NK-92 (cell line): ENCODE data around the gene SLC25A34.

ENCODE experiments used
- DNase-seq: peaks from one replicate; lab custom pipeline; 2025; ENCODE audit not compliant: unreplicated experiment; lab: John Stamatoyannopoulos, UW

The SLC25A34 gene

DNA sequence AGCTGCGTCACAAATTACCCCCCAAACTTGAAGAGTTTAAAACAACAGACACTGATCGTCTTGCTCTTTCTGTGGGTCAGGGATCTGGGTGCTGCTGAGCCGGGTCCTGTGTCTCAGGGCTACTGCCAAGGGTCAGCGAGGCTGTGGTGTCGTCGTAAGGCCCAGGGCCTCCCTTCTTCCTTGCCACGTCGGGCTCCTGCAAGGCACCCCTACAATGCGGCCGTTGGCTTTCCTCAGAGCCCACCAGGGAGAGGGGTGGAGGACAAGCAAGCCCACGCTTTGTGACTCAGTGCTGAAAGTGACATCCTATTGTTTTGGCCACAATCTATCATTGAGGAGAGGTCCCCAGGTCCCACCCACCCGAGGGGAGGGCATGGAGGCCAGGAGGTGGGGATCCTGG is 14.9 kb downstream of the SLC25A34 start:
- no peak for DNase-seq

DNA sequence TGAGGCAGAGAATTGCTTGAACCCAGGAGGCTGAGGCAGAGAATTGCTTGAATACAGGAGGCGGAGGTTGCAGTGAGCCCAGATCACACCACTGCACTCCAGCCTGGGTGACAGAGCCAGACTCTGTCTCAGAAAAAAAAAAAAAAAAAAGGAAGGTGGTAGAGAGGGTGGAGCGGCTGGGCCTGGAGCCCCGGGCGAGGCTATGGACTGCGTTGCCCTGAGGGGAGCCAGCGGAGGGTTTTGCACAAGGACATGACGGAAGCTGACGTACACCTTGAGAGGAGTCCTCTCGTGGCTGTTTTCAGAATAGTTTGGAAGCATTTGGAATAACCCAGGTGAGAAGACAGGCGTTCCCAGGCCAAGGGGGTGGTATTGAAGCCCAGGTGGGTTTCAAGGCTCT is 15.7 kb downstream of the SLC25A34 start:
- no peak for DNase-seq

DNA sequence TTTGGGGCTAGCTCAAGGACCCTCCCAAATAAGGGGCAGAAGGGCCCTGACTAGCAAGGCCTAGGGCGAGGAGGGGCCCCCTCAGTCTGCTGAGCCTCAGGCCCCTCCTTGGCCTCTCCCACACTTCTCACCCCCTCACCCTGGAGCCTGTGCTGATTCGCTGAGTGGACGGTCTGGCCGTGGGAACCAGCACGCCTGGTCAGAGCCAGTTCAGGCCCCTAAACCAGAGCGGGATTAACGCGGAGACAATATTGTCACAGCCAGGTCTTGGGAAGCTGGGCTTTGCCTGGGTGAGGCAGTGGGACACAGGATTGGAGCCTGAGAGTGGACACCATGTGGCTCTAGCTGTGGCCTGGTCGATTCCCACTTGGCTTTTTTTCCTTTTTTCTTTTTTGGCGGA is 17.7 kb downstream of the SLC25A34 start:
- no peak for DNase-seq

DNA sequence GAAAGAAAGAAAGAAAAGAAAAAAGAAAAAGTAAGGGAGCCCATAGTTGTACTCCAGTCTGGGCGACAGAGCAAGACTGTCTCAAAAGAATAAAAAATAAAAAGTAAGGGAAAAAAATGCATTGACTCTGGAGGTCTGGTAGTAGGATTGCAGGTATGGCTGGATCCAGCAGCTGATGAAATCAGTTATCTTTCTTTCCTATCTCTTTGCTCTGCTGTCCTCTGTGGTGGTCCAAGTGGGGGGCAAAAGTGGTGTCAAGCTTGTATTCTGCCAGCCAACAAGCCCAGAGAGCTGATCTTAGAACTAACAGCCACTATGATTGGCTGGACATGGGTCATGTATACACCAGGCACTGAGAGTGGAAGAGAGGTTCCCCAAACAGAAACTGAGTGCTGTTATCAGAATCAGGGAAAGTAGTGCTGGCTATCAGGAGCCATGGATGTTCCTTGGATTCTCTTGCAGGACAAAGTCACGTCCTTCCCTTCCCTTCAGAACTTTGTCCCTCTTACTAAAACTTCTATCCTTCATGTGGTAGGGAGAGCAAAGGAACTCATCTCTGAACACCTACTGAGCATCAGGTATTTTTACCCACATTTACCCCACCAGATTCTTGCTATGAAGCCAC is 19.1 kb downstream of the SLC25A34 start:
- no peak for DNase-seq

DNA sequence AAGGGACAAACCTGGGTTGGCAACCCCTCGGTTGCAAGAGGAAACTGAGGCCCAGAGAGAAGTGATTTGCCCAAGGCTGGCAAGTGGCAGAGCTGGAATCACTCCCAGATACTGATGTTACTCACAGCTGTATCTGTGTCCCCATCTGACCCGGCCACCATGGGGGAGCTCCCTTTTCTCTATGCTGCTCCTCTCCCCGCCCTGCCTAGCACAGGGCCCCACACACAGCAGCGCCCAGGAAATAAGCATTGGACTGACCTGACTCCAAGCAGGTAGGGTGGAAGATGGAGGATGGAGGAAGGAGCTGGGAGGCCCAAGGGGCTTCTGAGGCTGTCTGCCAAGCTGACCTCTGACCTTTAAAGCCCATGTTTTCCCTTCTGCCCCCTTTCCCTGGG is 19.6 kb downstream of the SLC25A34 start:
- no peak for DNase-seq

DNA sequence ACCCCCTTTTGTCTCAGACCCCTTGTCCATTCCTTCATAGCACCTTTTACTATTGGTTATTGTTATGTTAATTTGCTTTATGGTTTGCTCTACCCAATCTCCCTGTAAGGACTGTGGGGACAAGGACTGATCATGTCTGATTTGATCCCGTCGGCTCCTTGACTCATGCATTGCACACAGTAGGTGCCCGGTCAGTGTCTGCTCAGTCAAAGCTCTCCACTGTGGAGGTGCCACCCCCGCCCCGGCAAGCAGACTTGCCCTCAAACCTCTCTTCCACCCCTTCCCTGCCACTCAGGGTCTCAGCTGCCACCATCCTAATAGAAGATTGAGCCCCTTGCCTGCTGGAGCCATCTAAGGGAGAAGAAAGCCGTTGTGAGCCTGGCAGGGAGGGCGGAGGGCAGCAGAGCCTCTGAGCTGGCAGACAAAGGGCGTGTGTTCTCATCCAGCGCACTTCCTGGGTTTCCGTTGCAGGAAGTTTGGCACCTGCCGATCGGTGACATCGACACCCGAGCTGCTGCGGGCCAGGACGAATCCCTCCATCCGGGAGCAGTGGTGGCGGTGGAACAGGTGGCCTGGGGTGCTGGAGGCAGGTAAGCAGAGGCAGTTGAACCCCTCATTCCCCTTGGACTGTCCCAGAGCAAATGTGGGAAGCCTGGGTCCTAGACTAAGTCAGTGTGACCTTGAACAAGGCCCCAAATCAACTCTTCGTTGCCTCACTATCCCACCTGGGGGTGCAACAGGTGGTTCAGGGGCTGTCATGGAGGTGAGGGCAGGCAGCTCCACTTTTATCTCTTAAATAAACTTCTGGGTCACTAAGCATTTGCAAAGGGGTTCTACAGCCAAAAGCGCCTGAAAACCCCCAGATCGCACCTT is 20.3 kb downstream of the SLC25A34 start:
- DNase-seq = no peak

DNA sequence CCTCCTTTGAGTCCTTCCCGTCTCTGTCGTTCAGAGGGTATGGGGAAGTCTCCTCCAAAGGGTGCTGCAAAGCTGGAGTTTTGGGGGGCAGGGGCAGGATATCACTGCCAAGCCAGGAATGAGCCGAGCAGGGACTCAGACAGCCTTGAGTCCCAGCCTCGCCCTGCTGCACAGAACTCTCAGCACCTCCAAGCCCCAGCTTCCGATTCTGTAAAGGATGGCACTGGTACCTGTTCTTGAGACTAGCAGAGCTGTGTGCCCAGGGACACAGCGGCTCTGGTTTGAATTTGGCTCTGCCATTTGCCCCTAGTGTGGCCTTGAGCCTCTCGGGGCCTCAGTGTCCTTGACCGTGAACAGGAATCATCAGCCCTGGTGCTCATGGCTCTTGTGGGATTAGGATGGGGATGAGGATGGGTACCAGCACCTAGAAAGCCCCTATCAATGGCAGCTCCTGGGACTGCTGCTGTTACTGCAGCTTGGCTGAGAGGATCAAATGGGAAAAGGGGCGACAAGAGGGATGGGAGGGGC is 21.0 kb downstream of the SLC25A34 start:
- no peak for DNase-seq

DNA sequence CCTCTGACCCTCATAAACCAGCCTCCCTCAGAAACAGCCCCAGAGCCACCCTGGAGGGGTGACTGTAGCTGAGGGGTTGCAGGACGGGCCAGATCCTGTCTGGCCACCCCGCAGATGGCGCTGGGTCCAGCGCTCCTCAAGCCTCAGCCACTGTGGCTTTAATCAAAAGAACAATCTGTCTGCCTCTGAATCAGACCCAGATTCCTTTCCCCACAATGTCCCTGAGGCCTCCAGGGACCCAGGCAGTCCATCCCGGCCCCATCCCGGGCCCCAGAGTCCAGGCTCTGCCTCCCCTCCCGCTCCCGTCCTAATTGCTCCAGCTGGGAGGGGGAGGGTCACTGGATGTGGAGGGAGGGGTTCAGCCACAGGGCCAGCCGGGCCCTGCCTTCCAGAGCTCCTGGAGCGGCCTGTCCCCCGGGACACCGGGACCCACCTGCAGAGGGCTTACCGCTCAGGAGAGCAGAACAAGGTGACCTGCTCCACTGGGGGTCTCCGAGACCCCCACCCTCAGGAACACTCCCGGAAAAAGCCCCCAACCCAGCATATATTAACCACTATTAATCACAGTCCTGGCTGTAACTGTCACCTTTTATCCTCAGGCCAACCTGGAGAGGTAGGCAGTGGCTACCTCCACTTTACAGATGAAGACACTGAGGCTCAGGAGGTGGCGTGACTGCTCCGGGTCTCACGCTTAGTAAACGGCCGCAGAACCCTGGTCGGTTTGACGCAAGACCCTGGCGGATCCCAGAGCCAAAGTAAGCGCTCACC is 21.7 kb downstream of the SLC25A34 start:
- no peak for DNase-seq

DNA sequence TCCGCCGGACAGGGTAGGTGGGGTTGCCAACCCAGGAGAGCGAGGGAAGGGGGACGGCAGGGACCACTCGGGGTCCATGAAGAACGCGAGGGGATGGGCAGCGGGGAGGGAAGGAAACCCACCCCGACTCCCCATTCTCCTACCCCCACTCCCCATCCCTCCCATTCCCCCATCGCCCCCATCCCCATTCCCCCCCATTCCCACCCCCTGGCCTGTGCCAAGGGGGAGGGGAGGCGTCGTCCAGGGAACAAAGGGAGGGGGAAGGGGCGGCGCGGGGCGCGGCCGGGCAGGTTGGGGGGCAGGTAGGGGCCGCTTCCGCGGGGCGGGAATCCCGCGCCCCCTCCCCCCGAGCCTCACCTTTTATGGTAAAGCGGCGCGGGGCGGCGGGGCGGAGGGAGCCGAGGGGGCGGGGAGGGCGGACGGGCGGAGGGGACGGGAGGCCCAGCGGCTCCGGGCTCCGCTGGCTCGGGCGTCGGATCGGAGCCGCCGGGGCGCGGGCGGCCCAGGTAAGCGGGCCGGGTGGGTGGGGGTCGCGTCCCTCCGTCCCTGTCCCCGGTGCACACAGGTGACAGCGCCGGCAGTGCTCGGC is 22.4 kb downstream of the SLC25A34 start, which contains the start of gene FBLIM1:
TSS of gene FBLIM1 (plus strand) at position 453 of the 589 bp plus-strand sequence. CDS start 6,189 bp downstream, outside the sequence.
- no peak for DNase-seq

DNA sequence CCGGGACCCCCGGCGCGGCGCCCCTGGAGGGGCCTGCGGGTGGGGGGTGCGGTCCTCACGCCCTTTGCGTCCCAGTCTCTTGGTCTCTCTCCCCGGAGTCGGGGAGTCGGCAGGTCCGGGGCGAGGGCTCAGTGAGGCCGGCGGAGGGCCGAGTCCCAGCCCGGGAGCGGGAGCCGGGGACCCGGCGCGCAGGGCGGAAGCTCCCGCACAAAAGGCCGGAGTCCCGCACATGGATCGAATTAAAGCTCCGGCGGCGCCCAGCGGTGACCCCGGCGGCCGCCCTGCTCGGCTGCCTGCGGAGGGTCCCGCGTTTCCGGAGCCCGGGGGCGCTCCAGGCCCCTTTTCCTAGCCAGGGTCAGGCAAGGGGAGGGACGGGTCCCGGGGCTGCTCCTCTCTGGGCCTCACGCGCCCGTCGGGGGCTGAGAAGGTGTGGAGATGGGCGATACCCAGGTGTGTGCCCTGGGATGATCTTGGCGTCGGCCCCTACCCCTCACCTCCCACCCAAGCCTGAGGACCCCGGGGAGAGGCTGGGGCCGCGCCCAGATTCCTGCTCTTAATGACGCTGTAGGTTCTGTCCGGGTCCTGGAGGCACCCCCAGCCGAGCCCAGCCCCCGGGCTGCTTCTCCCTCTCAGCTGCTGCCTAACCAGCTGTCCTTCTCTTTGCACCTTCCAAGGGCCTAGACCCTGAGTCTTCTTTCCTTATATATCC is 23.0 kb downstream of the SLC25A34 start:
- DNase-seq = no peak

DNA sequence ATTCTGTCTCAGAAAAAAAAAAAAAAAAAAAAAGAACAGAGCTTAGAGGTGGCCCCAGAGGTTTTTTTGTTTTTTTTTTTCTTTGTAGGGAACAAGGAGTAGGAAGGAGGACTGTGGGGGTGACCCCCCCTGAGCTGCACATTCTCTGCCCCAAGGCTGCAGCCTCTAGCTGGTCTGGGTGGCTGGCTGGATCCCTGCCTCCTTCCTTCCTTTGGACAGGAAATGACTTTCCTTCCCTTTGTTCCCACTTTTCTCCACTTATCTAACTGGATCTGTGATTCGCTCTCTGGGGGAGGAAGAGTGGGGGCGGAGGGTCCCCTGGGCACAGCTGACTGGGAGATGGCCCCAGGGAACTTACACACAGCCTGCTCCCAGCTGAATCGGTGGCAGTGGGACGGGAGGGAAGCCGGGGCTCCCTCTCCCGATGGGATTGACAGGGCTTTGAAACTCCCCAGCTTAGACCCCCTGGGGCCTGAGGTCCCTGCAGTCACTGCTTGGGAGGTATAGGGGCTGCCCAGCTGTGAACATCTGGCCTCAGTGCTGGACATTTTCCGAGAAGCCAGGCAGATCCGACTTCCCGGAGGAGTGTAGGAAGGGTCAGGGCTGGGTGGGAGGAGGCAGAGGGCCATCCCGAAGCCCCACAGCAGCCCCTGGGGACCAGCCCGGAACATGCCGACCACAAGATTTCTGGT is 24.6 kb downstream of the SLC25A34 start:
- DNase-seq = no peak

DNA sequence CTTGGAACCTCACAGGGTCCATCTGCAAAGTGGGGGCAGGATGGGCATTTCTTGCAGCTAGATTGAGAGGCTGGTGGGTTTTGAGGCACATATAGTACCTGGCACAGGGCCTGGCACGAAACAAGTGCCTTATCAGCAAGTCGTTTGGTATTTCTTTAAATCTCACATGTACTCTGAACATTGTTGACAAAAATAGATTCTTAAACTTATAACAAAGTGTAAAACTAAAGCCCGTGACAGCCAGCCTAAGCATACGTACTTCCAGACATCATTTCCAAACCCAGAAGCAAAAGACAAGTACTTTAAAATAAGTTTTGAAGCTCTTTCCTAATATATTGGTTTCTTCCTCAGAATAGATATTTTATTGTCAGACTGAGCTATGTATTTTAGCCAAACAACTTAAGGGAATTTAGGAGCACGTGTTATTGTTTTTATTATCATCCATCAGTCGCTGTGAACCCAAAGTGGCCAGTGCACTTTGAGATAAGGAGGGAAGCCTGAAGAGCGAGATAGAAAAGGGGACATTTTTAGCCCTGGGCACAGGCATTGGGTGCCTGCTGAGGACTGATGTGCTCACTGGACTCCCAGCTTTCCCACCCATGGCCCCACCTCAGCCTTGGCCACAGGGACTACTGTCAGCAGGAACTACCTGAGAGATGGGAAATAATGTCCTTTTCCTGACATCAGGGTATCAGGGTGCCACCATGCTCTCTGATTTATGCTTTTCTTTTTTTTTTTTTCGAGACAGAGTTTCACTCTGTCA is 25.5 kb downstream of the SLC25A34 start:
- DNase-seq = no peak

DNA sequence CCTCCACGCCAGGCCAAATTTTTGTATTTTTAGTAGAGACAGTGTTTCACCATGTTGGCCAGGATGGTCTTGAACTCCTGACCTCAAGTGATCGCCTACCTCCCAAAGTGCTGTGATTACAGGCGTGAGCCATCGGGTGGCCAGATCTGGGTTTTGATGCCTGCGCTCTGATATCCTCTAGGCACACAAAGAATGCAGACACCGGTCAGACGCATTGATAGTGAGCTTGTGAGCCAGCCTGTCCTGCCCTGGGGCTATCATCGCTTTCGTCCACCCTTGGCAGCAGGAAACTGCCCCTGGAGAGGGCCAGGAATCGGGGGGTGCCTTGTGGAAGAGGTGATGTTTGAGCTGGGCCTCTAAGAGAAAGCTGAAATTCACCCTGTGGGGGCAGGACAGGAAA is 26.5 kb downstream of the SLC25A34 start:
- no peak for DNase-seq

DNA sequence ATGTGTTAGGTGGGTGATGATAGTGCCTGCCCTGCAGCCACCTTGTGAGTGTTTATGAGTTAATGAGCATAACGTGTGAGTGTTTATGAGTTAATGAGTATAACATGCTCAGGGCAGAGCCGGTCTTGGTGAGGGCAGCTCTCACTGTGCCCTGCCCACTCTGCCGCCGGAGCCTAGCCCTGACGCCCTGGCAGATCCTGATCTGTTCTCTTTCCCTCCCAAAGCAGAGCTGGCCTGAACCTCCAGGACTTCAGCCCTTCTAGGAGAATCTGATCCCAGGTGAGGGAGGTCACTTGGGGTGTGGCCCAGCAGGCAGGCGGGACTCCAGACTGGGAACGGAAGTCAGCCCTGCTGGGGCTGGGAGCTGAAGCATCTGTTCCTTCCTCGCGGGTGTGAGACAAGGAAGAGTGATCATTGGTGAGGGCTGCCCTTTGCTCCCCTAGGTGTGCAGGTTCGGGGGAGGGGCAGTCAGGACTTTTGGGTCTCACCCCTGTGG is 28.3 kb downstream of the SLC25A34 start:
- DNase-seq = no peak

DNA sequence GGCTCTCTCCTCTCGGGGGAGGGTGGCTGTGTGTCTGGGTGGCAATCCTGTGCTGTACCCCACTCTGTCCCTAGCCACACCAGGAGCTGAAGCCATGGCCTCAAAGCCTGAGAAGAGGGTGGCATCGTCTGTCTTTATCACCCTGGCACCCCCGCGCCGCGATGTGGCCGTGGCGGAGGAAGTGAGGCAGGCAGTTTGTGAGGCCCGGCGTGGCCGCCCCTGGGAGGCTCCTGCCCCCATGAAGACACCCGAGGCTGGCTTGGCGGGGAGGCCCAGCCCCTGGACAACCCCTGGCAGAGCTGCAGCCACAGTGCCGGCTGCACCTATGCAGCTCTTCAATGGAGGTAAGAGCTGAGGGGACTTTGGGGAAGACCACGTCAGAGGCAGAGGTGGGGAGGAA is 28.8 kb downstream of the SLC25A34 start:
- no peak for DNase-seq

DNA sequence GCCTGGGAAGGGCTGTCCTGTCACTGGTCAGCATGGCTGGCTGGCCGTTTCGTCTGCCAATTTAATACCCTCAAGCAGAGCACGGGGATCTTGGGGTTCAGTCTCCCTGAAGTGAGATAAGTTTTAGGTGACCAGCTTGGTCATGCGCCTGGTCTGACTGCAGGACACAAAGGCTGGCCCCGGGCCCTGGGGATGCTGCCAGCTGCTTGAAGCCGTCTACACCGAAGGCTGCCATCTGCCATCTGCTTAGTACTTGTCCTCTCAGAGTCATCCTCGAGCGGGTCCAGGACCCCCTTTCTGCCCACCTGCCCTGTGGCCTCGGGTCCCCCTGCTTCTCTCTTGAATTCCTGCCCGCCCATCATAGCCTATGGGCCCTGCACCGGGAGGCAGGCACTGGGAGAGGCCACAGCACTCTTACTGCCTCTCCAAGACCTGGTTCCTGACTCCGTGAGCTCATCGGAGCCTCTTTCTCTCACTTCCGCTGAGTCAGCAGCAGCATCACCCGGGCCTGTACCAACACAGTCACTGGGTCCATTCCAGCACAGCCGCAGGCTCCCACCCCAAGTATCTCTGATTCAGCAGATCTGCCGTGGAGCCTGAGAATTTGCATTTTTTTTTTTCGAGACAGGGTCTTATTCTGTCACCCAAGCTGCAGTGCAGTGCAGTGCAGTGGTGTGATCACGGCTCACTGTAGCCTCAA is 29.6 kb downstream of the SLC25A34 start:
- DNase-seq = no peak

DNA sequence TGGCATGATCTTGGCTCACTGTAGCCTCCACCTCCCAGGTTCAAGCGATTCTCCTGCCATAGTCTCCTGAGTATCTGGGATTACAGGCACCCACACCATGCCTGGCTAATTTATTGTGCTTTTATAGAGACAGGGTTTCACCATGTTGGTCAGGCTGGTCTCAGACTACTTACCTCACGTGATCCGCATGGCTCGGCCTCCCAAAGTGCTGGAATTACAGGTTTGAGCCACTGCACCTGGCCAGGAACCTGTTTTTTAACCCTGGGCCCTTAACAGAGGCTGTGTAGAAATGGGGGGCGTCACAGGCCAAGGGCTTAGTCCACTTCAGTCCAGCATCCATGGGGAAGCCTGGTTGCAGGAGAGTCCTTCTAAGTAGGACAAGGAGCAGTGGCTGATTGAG is 31.9 kb downstream of the SLC25A34 start:
- no peak for DNase-seq

DNA sequence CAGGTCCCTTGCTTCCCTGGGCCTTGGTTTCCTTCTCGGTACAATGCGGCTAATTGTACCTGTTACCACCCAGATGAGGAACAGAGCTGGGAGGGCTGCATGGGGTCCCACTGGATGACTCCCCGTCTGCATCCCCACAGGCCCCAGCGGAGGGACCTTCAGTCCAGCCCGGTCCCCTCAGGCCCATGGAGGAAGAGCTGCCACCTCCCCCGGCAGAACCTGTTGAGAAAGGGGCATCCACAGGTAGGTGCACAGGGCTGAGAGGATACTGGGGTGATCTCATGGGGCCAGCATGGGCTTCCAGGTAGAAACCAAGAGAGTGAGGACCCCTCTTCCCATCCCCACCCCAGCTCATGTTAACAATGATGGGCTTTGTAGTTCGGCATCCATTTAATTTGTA is 32.3 kb downstream of the SLC25A34 start:
- no peak for DNase-seq
